Peyer's patch (tissue), 4 donors: ENCODE data around the gene AKT1.

Source experiments
- CTCF ChIP-seq, 6 experiments: fragments of 450-650 bp in 4 of 6; fragments of 200-600 bp in 2 of 6; sonication (generic) in 1 of 6; IDR thresholded peaks; one replicate each; pipeline ENCODE4 v1.5.1; 2017 to 2019; ENCODE audit warnings: antibody characterized with exemption in 6 of 6, mild to moderate bottlenecking in 3 of 6, moderate library complexity in 1 of 6
- POLR2A ChIP-seq, 2 donors: fragments of 450-650 bp; IDR thresholded peaks; one replicate each; pipeline ENCODE4 v1.5.1; 2017; ENCODE audit warnings: antibody characterized with exemption in 2 of 2, mild to moderate bottlenecking in 2 of 2, moderate library complexity in 2 of 2

DNA sequence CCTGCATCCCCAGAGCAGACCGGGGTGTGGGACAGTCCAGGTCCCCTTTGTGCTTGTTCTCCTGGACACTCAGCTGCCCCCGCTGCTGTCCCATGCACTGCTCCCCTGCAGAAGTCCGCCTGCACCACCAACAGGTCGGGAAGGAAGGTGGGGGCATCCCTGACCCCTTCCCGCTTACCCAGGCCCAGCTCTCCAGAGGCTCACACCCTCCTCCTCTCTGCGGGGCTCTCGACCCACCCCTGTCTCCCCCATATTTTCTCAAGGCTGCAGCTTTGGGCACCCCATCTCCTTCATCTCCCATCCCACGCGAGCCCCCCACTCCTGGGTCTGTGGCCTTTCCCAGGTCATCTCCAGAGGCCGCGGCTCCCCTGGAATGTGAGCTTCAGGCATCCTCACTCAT is 14.8 kb upstream of the AKT1 start:
- TF ChIP-seq CTCF (IDR thresholded peaks at IDR 0.05): no peak
- TF ChIP-seq POLR2A (IDR thresholded peaks at IDR 0.05): no peak
